Caco-2 (cell line): ENCODE results near the gene RCN2. TPM values are rescaled to one million over a fixed set of nuclear protein-coding genes. Genes with fewer than 3 reads are reported as not detected.

Source experiments
- BruUV-seq: library from RNA; stranded (reverse); fragments of 400-500 nt; replicated peaks from 2 replicates; lab custom pipeline; 2021; lab: Mats Ljungman, UMichigan
- CTCF ChIA-PET: fragments of 300-600 bp; sonication (Branson Sonifier 250); formaldehyde crosslinking; loops from one replicate; lab custom pipeline; 2022; ENCODE audit warnings: antibody characterized with exemption; lab: Charles Lee
- POLR2A ChIA-PET: fragments of 300-600 bp; sonication (Branson Sonifier 250); formaldehyde crosslinking; loops from one replicate; lab custom pipeline; 2022; ENCODE audit warnings: antibody characterized with exemption; lab: Charles Lee
- DNase-seq, 2 experiments: peaks; one replicate each; pipeline versions ENCODE4 v3.0.0 to v3.0.0-alpha.2; 2020 to 2022
- H3K27me3 ChIP-seq: replicated peaks from 2 replicates; pipeline ENCODE4 v1.6.0; 2011; ENCODE audit warnings: low read length; ENCODE audit not compliant: control insufficient read depth, insufficient read depth
- H3K36me3 ChIP-seq: 2 replicates; pipeline ENCODE4 v1.5.1; 2011; ENCODE audit warnings: low read length; ENCODE audit not compliant: control insufficient read depth, insufficient read depth
- H3K4me1 ChIP-seq: fragments of 250-450 bp; sonication (Bioruptor Pico); 2 replicates; pipeline ENCODE4 v1.5.1; 2020; ENCODE audit warnings: mild to moderate bottlenecking
- H3K4me3 ChIP-seq: 2 replicates; pipeline ENCODE4 v1.5.1; 2011; ENCODE audit warnings: low read depth, mild to moderate bottlenecking, control low read depth, low read length
- H3K9me3 ChIP-seq: fragments of 250-450 bp; sonication (Bioruptor Pico); 2 replicates; pipeline ENCODE4 v1.5.1; 2020; ENCODE audit warnings: mild to moderate bottlenecking, moderate library complexity
- H3K27ac Mint-ChIP-seq: one replicate; pipeline ENCODE4 v1.8.0; 2022; ENCODE audit warnings: mixed read lengths; ENCODE audit not compliant: unreplicated experiment
- H3K27me3 Mint-ChIP-seq: one replicate; pipeline ENCODE4 v1.8.0; 2022; ENCODE audit warnings: mixed read lengths; ENCODE audit not compliant: insufficient read depth, unreplicated experiment
- H3K36me3 Mint-ChIP-seq: one replicate; pipeline ENCODE4 v1.8.0; 2022; ENCODE audit warnings: mild to moderate bottlenecking, mixed read lengths; ENCODE audit not compliant: insufficient read depth, unreplicated experiment
- H3K4me1 Mint-ChIP-seq: one replicate; pipeline ENCODE4 v1.8.0; 2022; ENCODE audit warnings: low read depth, mixed read lengths; ENCODE audit not compliant: unreplicated experiment
- H3K4me3 Mint-ChIP-seq: one replicate; pipeline ENCODE4 v1.8.0; 2022; ENCODE audit warnings: mild to moderate bottlenecking, moderate library complexity, mixed read lengths; ENCODE audit not compliant: unreplicated experiment
- H3K9me3 Mint-ChIP-seq: one replicate; pipeline ENCODE4 v1.8.0; 2022; ENCODE audit warnings: mixed read lengths; ENCODE audit not compliant: unreplicated experiment
- CTCF ChIP-seq, 2 experiments: fragments of 200-600 bp in 1 of 2; IDR thresholded peaks; 1 replicate in 1 of 2; 2 replicates in 1 of 2; pipeline versions ENCODE4 v1.5.1 to v1.8.0; 2011 to 2022; ENCODE audit warnings: antibody characterized with exemption in 1 of 2, control low read depth in 1 of 2, inconsistent platforms in 1 of 2, low read depth in 1 of 2, low read length in 1 of 2, mild to moderate bottlenecking in 1 of 2, moderate library complexity in 1 of 2; ENCODE audit not compliant: insufficient read depth in 1 of 2, severe bottlenecking in 1 of 2, unreplicated experiment in 1 of 2
- intact Hi-C: fragments of 100-400 bp; cut with micrococcal nuclease; formaldehyde crosslinking; loops from one replicate; pipeline ENCODE4 v1.10.0; 2022; ENCODE audit not compliant: unreplicated experiment
- total RNA-seq: library from RNA; stranded (reverse); gene quantifications from 2 replicates; pipeline ENCODE4 v1.2.3, GENCODE V29; 2022

RCN2 gene
- total RNA-seq, 1 experiment from 2014 or later: 73.7 TPM

GRCh38 chr15:76905013-76905839 lies 26.3 kb upstream of the RCN2 start, which contains the start of gene SCAPER:
TSS of gene SCAPER (minus strand) at chr15:76905340. CDS start at chr15:76883817, 21,523 bp downstream.
- H3K27ac Mint-ChIP-seq: peak within 1 kb of the TSS; percentile 94
- ChIA-PET POLR2A (interaction anchor here (0.6 to 1.7 kb wide), 3 partner anchors 26 to 569 kb away, joined by 3 to 18 read pairs (median 4); partner anchors contain the start of genes RCN2 and TSPAN3), CTCF (interaction anchor here (1.0 to 1.5 kb wide), 2 partner anchors 26 to 638 kb away, joined by 3 to 4 read pairs; partner anchors contain the start of gene RCN2)
- H3K27me3 Mint-ChIP-seq: no peaks in the 10 kb centered on the region
- TF ChIP-seq CTCF (IDR thresholded peaks at IDR 0.05; ENCODE audit: insufficient read depth in 1 of 2, low read depth in 1 of 2, low read length in 1 of 2, severe bottlenecking in 1 of 2, unreplicated experiment in 1 of 2): no peak
- peaks cover 22% of the 10 kb centered on the region for H3K4me1 Mint-ChIP-seq
- no peaks in the 10 kb centered on the region for H3K27me3 ChIP-seq
- H3K4me1 ChIP-seq: peaks cover 31% of the 10 kb centered on the region
- no TSS peak for BruUV-seq
- H3K4me3 Mint-ChIP-seq: peak within 1 kb of the TSS; percentile 86
- intact Hi-C loops: loop anchor here (1.0 kb wide), 1 partner anchor 26 kb away; the partner anchor contains the start of gene RCN2
- no peaks in the 10 kb centered on the region for H3K36me3 ChIP-seq
- peak within 1 kb of the TSS; percentile 81 for H3K4me3 ChIP-seq
- DNase-seq: peak; percentile 92 to 94
- no peaks in the 10 kb centered on the region for H3K9me3 ChIP-seq
- no peaks in the 10 kb centered on the region for H3K9me3 Mint-ChIP-seq
- H3K36me3 Mint-ChIP-seq: peaks cover 5% of the 10 kb centered on the region

GRCh38 chr15:76905855-76906254 lies 25.7 kb upstream of the RCN2 start:
- Histone ChIP-seq H3K4me1 (peaks cover 25% of the 10 kb centered on the region), H3K27me3 (no peaks in the 10 kb centered on the region), H3K4me3 (peak overlapping the region; percentile 81), H3K36me3 (no peaks in the 10 kb centered on the region), H3K9me3 (no peaks in the 10 kb centered on the region)
- peak; percentile 22 to 43 for DNase-seq
- intact Hi-C loops: loop anchor here (1.0 kb wide), 1 partner anchor 25 kb away; the partner anchor contains the start of gene RCN2
- TF ChIP-seq CTCF (IDR thresholded peaks at IDR 0.05; ENCODE audit: insufficient read depth in 1 of 2, low read depth in 1 of 2, low read length in 1 of 2, severe bottlenecking in 1 of 2, unreplicated experiment in 1 of 2): no peak
- Mint-ChIP-seq H3K36me3 (peaks cover 5% of the 10 kb centered on the region), H3K27me3 (no peaks in the 10 kb centered on the region), H3K9me3 (no peaks in the 10 kb centered on the region), H3K4me1 (peaks cover 18% of the 10 kb centered on the region), H3K27ac (peak overlapping the region; percentile 94), H3K4me3 (peak overlapping the region; percentile 86)
- ChIA-PET CTCF (interaction anchor here (1.0 to 1.5 kb wide), 2 partner anchors 25 to 637 kb away, joined by 3 to 4 read pairs; partner anchors contain the start of gene RCN2), POLR2A (interaction anchor here (0.6 to 1.7 kb wide), 3 partner anchors 25 to 570 kb away, joined by 3 to 18 read pairs (median 4); partner anchors contain the start of genes RCN2 and TSPAN3)
- BruUV-seq: TSS peak; percentile 99

- no peaks in the 10 kb centered on the region for H3K36me3 ChIP-seq
- no peak for DNase-seq
- CTCF ChIA-PET: interaction anchor here (0.7 kb wide), 1 partner anchor 1521 kb away, joined by 4 read pairs; no protein-coding TSS in a partner anchor
- no peak overlapping the region for H3K27ac Mint-ChIP-seq
- no peaks in the 10 kb centered on the region for H3K4me1 ChIP-seq
- no peak overlapping the region for H3K4me3 Mint-ChIP-seq
- no peak for TF ChIP-seq CTCF (IDR thresholded peaks at IDR 0.05; ENCODE audit: insufficient read depth in 1 of 2, low read depth in 1 of 2, low read length in 1 of 2, severe bottlenecking in 1 of 2, unreplicated experiment in 1 of 2)
- no peaks in the 10 kb centered on the region for H3K27me3 Mint-ChIP-seq
- H3K27me3 ChIP-seq: no peaks in the 10 kb centered on the region
- H3K9me3 ChIP-seq: no peaks in the 10 kb centered on the region
- no peak overlapping the region for H3K4me3 ChIP-seq
- H3K9me3 Mint-ChIP-seq: no peaks in the 10 kb centered on the region
- H3K36me3 Mint-ChIP-seq: no peaks in the 10 kb centered on the region
- peaks cover 5% of the 10 kb centered on the region for H3K4me1 Mint-ChIP-seq
- POLR2A ChIA-PET: no interaction called here
- no TSS peak for BruUV-seq
- intact Hi-C loops: no loop called here
Measured at GRCh38 chr15:76912430-76912829, 19.1 kb upstream of the RCN2 start.
